Keratinocyte (primary cell): ENCODE measurements around the gene MYBPHL.

Source experiments
- CTCF ChIP-seq, 3 experiments: IDR thresholded peaks in 1 of 3; conservative IDR thresholded peaks in 1 of 3; optimal IDR thresholded peaks in 1 of 3; 2 replicates in 2 of 3; 3 replicates in 1 of 3; pipeline versions ENCODE3 to v1.5.1; 2011; ENCODE audit warnings: low read length in 3 of 3, mild to moderate bottlenecking in 3 of 3, moderate library complexity in 2 of 3, control low read depth in 1 of 3, inconsistent platforms in 1 of 3; ENCODE audit not compliant: insufficient read depth in 2 of 3; ENCODE audit errors: extremely low read depth in 1 of 3
- EZH2 ChIP-seq: IDR thresholded peaks from one replicate; pipeline ENCODE4 v1.6.1; 2012; ENCODE audit warnings: inconsistent platforms, mild to moderate bottlenecking, low read length, moderate library complexity

GRCh38 chr1:109307274-109308021 is 637 bp upstream of the MYBPHL start:
- TF ChIP-seq CTCF (optimal IDR thresholded peaks at IDR 0.05 in 1 of 3, IDR thresholded peaks at IDR 0.05 in 1 of 3, conservative IDR thresholded peaks at IDR 0.05 in 1 of 3; ENCODE audit: extremely low read depth in 1 of 3, insufficient read depth in 2 of 3, low read length in 3 of 3) (no peak), EZH2 (no peak)
